Cardiac fibroblast (primary cell): ENCODE measurements around the gene OSBPL9.
"Not testable (repeated sequence)": the region's sequence is repeated elsewhere in the genome, so short reads cannot be mapped to it uniquely, and the experiment has no call there.

Experiments
- DNase-seq, 2 donors: peaks; one replicate each; pipeline versions ENCODE4 v3.0.0 to v3.0.0-alpha.2; 2010; ENCODE audit warnings: low read depth in 2 of 2
- H3K4me3 ChIP-seq, 2 donors: replicated peaks in 1 of 2; 1 replicate in 1 of 2; 2 replicates in 1 of 2; pipeline ENCODE4 v1.5.1; 2011; ENCODE audit warnings: low read depth in 2 of 2, low read length in 2 of 2, mild to moderate bottlenecking in 2 of 2, moderate library complexity in 1 of 2
- TF ChIP-seq, protein P1 (sequence below): IDR thresholded peaks from one replicate; pipeline ENCODE4 v1.5.1; 2011; ENCODE audit warnings: low read depth, mild to moderate bottlenecking, low read length, inconsistent platforms

Gene OSBPL9

DNA sequence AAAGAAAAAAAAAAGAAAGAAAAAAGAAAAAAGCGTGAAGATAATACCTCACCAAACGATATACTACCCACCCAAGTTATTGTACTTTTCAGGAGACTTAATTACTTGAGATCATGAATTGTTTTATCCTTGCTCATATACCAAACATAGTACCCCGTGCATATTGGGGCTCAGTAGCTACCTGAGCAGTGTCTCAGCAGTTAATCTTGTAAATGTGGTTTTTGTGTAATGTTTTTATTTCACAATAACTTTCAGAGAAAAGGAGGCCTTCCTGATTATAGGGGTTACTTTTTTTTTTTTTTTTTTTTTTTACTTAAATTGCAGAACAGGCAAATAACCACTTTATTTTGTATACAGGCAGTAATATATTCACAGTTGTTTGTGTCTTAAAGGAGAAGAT lies 80.3 kb downstream of the OSBPL9 start:
- DNase-seq = peak; percentile 22 to 72

DNA sequence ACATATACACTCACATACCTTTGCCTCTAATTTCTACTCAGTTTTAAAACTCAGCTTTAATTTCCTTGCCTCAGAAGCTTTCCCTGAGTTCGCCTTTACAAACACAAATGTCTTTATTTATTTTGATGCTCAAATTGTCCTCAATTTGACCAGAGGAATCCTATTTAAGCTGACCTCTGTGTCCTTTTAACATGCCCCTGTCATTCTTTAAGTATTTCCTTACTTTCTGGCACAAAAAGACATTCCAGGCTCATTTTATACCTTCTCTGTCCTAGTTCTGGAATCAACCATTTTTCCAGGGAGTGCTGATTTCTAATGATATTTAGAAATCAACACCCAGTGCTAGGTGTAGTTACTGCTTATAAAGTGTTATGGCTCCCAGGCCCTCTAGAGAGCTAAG lies 82.5 kb downstream of the OSBPL9 start:
- no peak overlapping the region for H3K4me3 ChIP-seq
- TF ChIP-seq, protein P1, sequence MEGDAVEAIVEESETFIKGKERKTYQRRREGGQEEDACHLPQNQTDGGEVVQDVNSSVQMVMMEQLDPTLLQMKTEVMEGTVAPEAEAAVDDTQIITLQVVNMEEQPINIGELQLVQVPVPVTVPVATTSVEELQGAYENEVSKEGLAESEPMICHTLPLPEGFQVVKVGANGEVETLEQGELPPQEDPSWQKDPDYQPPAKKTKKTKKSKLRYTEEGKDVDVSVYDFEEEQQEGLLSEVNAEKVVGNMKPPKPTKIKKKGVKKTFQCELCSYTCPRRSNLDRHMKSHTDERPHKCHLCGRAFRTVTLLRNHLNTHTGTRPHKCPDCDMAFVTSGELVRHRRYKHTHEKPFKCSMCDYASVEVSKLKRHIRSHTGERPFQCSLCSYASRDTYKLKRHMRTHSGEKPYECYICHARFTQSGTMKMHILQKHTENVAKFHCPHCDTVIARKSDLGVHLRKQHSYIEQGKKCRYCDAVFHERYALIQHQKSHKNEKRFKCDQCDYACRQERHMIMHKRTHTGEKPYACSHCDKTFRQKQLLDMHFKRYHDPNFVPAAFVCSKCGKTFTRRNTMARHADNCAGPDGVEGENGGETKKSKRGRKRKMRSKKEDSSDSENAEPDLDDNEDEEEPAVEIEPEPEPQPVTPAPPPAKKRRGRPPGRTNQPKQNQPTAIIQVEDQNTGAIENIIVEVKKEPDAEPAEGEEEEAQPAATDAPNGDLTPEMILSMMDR = no peak
- DNase-seq = no peak

More for the DNA sequence above, 80.3 kb downstream of the OSBPL9 start:
- H3K4me3 ChIP-seq = no peak overlapping the region
- TF ChIP-seq, protein P1 = no peak

DNA sequence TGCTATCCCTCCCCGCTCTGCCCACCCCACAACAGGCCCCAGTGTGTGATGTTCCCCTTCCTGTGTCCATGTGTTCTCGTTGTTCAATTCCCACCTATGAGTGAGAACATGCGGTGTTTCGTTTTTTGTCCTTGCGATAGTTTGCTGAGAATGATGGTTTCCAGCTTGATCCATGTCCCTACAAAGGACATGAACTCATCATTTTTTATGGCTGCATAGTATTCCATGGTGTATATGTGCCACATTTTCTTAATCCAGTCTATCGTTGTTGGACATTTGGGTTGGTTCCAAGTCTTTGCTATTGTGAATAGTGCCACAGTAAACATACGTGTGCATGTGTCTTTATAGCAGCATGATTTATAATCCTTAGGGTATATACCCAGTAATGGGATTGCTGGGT lies 84.9 kb downstream of the OSBPL9 start:
- H3K4me3 ChIP-seq, DNase-seq: not testable (repeated sequence)

DNA sequence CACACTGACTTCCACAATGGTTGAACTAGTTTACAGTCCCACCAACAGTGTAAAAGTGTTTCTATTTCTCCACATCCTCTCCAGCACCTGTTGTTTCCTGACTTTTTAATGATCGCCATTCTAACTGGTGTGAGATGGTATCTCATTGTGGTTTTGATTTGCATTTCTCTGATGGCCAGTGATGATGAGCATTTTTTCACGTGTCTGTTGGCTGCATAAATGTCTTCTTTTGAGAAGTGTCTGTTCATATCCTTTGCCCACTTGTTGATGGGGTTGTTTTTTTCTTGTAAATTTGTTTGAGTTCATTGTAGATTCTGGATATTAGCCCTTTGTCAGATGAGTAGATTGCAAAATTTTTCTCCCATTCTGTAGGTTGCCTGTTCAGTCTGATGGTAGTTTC lies 85.3 kb downstream of the OSBPL9 start:
- not testable (repeated sequence) for DNase-seq

DNA sequence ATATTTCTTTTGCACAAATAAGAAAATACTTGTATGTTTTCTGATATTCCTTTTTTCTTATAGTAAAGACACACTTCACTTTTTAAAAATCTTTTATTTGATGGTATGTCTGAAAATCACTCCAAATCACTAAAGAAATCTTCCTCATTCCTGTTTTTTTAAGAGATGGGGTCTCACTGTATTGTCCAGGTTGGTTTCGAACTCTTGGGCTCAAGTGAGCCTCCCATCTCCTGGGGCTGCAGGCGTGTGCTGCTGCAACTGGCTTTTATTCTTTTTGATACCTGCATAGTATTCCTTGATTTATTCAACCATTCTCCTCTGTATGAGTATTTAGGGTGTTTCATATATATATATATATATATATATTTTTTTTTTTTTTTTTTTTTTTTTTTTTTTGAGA lies 88.1 kb downstream of the OSBPL9 start:
- no peak for DNase-seq
- no peak overlapping the region for H3K4me3 ChIP-seq
- TF ChIP-seq, protein P1 = no peak

More for the DNA sequence above, 85.3 kb downstream of the OSBPL9 start:
- not testable (repeated sequence) for H3K4me3 ChIP-seq

- H3K4me3 ChIP-seq = no peak overlapping the region
- TF ChIP-seq, protein P1 = no peak
- DNase-seq = no peak
Observed at GRCh38 chr1:51708911-51709760, 92.2 kb downstream of the OSBPL9 start.

DNA sequence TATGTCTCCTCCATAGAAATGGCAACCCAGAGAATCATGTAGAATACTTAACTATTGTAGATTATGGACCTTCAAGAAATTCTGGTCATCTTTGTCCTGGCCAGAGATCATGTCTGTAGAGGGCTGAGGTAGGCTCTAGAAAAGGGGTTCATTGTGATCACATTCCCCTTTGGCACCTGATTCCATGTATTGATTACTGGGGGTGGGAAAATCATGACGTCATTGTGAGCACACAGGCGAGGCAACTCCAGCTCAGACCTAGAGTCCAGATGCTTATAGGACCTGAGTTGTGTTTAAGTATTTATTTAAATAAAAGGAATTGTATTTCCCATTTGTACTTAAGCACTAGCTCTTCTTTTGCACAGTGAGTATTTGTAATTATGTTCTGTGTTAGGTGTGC lies 93.1 kb downstream of the OSBPL9 start:
- no peak for DNase-seq
- H3K4me3 ChIP-seq = no peak overlapping the region
- TF ChIP-seq, protein P1 = no peak

GRCh38 chr1:51712590-51712989 lies 95.7 kb downstream of the OSBPL9 start:
- TF ChIP-seq, protein P1 = no peak
- no peak for DNase-seq
- no peak overlapping the region for H3K4me3 ChIP-seq
